Ascending aorta (tissue), 2 donors: ENCODE measurements around the gene DUSP16. TPM values are rescaled to one million over a fixed set of nuclear protein-coding genes. Genes with fewer than 3 reads are reported as not detected.

Experiments used
- DNase-seq, 2 donors: peaks; one replicate each; pipeline ENCODE4 v3.0.0-alpha.2; 2019; ENCODE audit warnings: low spot score in 2 of 2
- H3K27ac ChIP-seq, 2 donors: fragments of 200-600 bp; sonication (generic); one replicate each; pipeline ENCODE4 v1.5.1; 2016 to 2017; ENCODE audit warnings: mild to moderate bottlenecking in 1 of 2
- H3K27me3 ChIP-seq: fragments of 200-600 bp; sonication (generic); one replicate; pipeline ENCODE4 v1.5.1; 2017
- H3K36me3 ChIP-seq, 2 donors: fragments of 200-600 bp; sonication (generic); one replicate each; pipeline ENCODE4 v1.5.1; 2016
- H3K4me1 ChIP-seq, 2 donors: fragments of 200-600 bp; sonication (generic); one replicate each; pipeline ENCODE4 v1.5.1; 2016 to 2017; ENCODE audit warnings: mild to moderate bottlenecking in 1 of 2
- H3K4me3 ChIP-seq, 2 donors: fragments of 200-600 bp; sonication (generic); one replicate each; pipeline ENCODE4 v1.5.1; 2016 to 2017; ENCODE audit warnings: mild to moderate bottlenecking in 1 of 2
- H3K9me3 ChIP-seq, 2 donors: fragments of 200-600 bp; sonication (generic); one replicate each; pipeline ENCODE4 v1.5.1; 2016
- intact Hi-C: fragments of 100-400 bp; cut with DNase I; formaldehyde crosslinking; loops from one replicate; pipeline ENCODE4 v1.15.1; 2023
- total RNA-seq: library from RNA; depleted of rRNA; stranded (reverse); fragments of >200 nt; gene quantifications from one replicate; pipeline ENCODE4 v1.1.0, GENCODE V29; 2016
- TF ChIP-seq, protein P1 (sequence below), 3 experiments: fragments of 200-600 bp in 2 of 3; fragments of 450-650 bp in 1 of 3; sonication (generic) in 2 of 3; IDR thresholded peaks; one replicate each; pipeline ENCODE4 v1.5.1; 2016 to 2019; ENCODE audit warnings: antibody characterized with exemption in 3 of 3, mild to moderate bottlenecking in 1 of 3, moderate library complexity in 1 of 3

The DUSP16 gene
- total RNA-seq, 1 donor from 2014 or later, result 54.8 TPM

DNA sequence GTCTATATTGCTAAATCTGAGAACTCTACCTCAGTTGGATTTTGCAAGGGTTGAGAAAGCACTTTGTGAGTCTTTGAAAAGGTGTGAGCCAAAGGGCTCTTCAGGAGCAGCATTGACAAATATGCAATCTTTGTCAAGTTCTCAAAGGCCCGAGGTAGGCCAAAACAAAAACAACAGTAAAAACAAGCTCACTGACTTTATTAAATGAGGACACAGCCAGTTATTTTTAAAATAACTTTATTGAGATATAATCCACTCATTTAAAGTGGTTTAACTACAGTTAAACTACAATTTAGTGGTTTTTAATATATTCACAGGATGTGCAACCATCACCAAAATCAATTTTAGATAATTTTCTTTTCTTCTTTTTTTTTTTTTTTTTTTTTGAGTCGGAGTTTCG, 47.0 kb upstream of the DUSP16 start:
- no peak overlapping the region for H3K27ac ChIP-seq
- peaks cover 3 to 12% of the 10 kb centered on the region in 2 donors for H3K4me1 ChIP-seq
- TF ChIP-seq, protein P1, sequence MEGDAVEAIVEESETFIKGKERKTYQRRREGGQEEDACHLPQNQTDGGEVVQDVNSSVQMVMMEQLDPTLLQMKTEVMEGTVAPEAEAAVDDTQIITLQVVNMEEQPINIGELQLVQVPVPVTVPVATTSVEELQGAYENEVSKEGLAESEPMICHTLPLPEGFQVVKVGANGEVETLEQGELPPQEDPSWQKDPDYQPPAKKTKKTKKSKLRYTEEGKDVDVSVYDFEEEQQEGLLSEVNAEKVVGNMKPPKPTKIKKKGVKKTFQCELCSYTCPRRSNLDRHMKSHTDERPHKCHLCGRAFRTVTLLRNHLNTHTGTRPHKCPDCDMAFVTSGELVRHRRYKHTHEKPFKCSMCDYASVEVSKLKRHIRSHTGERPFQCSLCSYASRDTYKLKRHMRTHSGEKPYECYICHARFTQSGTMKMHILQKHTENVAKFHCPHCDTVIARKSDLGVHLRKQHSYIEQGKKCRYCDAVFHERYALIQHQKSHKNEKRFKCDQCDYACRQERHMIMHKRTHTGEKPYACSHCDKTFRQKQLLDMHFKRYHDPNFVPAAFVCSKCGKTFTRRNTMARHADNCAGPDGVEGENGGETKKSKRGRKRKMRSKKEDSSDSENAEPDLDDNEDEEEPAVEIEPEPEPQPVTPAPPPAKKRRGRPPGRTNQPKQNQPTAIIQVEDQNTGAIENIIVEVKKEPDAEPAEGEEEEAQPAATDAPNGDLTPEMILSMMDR (IDR thresholded peaks at IDR 0.05), result no peak
- H3K9me3 ChIP-seq, result no peaks in the 10 kb centered on the region
- H3K4me3 ChIP-seq, result no peak overlapping the region
- intact Hi-C loops, result loop anchor here (2.0 to 5.0 kb wide), 3 partner anchors 87 to 342 kb away; partner anchors contain the start of genes GPR19 and LRP6
- no peak for DNase-seq
- H3K27me3 ChIP-seq, result no peaks in the 10 kb centered on the region
- no peaks in the 10 kb centered on the region for H3K36me3 ChIP-seq

DNA sequence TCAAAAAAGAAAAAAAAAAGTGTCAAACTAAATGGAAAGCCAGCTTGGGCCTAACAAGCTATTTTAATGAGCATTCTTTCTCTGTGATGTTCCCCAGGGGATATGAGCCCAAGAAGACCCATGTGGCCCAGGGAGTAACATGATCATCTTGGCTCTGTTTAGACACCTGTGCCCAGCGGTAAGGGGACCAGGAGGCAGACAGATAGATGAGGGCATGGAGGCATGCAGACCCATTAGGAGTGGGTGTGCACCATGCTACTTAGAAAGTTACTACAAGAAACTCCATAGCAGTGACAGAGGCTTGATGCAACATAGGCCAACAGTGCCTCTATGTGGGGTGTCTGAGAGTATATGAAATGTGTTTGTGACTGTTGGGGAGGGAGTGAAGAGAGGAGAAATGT, 45.9 kb upstream of the DUSP16 start:
- Histone ChIP-seq H3K27me3 (no peaks in the 10 kb centered on the region), H3K27ac (no peak overlapping the region), H3K9me3 (no peaks in the 10 kb centered on the region), H3K36me3 (no peaks in the 10 kb centered on the region), H3K4me1 (peaks cover 3 to 12% of the 10 kb centered on the region in 2 donors), H3K4me3 (no peak overlapping the region)
- TF ChIP-seq, protein P1 (IDR thresholded peaks at IDR 0.05), result no peak
- DNase-seq, result no peak
- intact Hi-C loops, result no loop called here

DNA sequence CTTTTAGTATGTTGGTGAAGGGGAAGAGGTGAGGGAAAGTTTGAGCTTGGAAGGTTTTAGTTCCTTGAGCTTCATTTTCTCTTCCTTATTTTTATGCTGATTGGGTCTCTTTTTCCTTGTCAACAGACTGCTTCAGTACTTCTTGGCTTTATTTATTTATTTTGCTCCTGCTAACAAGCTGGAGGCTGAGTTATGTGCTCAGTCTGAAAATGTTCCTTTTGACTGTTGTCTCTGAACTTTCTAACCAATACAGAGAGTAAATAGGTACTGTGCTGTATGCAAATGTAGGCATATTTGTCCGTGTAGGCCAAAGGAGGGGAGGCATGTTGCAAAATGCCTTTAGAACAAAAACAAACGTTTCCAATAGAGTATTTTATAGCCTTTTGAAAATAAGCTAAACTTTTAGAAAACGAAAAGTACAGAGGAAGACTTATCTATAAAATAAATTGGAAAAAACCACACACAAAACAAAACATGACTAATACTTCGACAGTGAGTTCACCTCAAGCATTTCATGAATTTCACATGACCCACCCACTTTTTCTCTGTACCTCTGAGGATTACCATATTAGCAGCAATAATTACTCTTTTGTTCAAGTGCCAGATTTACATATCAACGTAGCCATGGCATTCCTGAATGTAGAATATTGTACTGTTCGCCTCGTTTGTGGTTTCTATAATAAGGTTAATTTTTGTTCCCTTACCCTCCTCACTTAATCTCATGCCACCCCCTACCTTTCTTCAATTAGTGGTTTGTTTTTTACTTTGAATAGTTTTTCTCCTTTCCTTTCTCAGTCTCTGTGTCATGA, 44.3 kb upstream of the DUSP16 start:
- Histone ChIP-seq H3K4me3 (no peak overlapping the region), H3K27me3 (no peaks in the 10 kb centered on the region), H3K4me1 (peaks cover 0 to 5% of the 10 kb centered on the region in 2 donors), H3K27ac (no peak overlapping the region), H3K9me3 (no peaks in the 10 kb centered on the region), H3K36me3 (no peaks in the 10 kb centered on the region)
- TF ChIP-seq, protein P1 (IDR thresholded peaks at IDR 0.05), result no peak
- intact Hi-C loops, result no loop called here
- no peak for DNase-seq

DNA sequence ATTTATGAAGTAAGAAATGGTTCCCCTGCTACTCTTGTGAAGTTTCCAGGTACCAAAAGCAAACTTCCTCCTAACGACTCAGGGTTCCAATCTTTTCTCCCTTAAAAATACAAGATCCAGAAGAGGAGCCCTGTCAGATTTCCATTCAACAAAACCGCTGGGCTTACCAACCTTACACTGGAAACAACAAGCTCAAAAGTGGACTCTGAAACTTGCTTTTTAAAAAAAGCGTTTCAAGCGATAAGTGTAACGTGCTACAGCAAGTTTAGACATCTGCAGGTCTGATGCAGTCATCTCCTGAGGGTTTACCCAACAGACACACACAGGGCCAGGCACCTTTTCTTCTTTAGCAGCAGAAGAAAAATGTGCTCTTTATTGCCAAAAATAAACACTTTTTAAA, 42.1 kb upstream of the DUSP16 start:
- no peaks in the 10 kb centered on the region for H3K36me3 ChIP-seq
- TF ChIP-seq, protein P1 (IDR thresholded peaks at IDR 0.05), result no peak
- DNase-seq, result no peak
- no peak overlapping the region for H3K4me3 ChIP-seq
- H3K4me1 ChIP-seq, result no peaks in the 10 kb centered on the region
- no peaks in the 10 kb centered on the region for H3K27me3 ChIP-seq
- no peaks in the 10 kb centered on the region for H3K9me3 ChIP-seq
- intact Hi-C loops, result no loop called here
- H3K27ac ChIP-seq, result no peak overlapping the region

DNA sequence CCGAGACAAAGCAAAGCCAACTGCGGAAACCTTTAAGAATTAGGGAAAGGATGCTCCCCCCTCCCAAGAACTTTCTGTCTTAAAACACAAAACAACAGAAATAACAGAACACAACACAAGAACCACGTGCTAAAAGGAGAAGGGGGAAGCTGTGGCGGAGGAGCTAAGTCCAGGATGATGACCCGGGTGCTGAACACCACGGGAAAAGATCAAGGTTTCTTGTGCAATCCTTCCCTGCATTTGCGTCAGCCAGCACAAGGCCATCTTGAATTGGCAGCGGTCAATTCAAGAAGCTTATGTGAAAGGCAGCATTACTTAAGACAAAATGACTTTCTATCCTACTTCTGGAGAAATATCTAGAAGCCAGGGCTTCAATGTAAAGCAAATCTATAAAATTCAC, 38.0 kb upstream of the DUSP16 start:
- no peak for DNase-seq
- TF ChIP-seq, protein P1 (IDR thresholded peaks at IDR 0.05), result no peak
- Histone ChIP-seq H3K4me3 (no peak overlapping the region), H3K9me3 (no peaks in the 10 kb centered on the region), H3K36me3 (no peaks in the 10 kb centered on the region), H3K4me1 (no peaks in the 10 kb centered on the region), H3K27me3 (no peaks in the 10 kb centered on the region), H3K27ac (no peak overlapping the region)
- intact Hi-C loops, result no loop called here
